Hematopoietic multipotent progenitor cell (in vitro differentiated cells): Measurements from ENCODE around the gene AMBP. TPM values are rescaled to one million over a fixed set of nuclear protein-coding genes. Genes with fewer than 3 reads are reported as not detected.
"Not testable (repeated sequence)": the region's sequence is repeated elsewhere in the genome, so short reads cannot be mapped to it uniquely, and the experiment has no call there.

Experiments
- DNase-seq, 3 donors: peaks; one replicate each; pipeline ENCODE4 v3.0.0-alpha.2; 2011 to 2015; ENCODE audit warnings: low read depth in 2 of 3, low spot score in 2 of 3
- total RNA-seq: library from RNA; depleted of rRNA; stranded (reverse); fragments of >200 nt; gene quantifications from one replicate; pipeline ENCODE4 v1.2.3, GENCODE V29; 2012

The AMBP gene
- total RNA-seq, 1 donor, result not detected

DNA sequence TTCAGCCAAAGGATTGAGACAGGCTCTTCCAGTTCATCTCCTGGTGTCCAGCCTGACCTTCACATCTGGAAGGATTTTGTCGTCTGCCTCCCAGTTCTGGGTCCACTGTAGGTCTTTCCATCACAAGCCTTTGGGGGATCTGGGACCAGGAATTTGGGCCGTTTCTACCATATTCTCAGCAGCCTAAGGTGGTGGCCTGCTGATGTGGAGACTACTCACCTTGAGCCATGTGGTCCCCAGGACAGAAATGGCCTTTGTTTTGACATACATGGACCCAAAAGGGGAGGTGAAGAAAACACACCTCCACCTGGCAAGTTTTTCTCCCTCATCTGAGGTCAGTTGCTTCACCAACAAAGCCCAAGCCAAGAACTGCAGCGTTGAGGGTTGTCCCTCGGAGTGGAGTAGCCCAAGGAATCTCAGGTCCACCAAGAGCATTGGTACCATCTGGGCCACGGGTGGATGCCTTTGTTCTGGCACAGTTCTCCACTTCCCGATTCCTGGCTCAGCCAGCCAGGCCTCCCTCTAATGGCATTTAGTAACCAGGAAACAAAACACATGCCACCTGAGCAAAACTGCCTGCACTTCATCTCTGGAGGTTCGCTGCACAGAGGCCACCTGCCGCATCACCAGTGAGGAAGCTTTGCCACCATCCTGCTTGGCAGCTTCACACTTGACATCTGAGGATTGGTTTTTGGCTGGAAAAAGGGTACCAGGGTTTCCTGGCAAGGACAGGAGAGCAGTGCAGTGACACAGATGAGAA, 24.7 kb downstream of the AMBP start:
- no peak for DNase-seq

DNA sequence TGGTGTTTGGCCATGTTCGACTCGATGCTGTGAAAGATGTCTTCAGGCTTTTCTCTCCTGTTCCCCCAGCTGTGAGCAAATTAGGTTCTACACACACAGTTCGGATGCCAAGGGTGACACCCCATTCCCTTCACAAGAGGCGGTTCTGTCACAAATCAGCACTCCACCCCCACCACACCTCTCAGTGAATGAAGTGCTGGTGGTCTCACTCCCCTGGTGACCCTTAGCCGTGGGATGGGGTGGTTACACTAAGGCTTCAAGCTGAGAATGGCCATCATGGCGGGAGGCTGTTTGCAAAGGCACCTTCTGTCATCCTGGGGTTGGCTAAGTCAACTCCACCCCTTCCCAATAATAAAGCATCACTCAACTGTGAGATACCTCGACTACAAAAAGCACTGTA, 26.4 kb downstream of the AMBP start:
- DNase-seq, result no peak

DNA sequence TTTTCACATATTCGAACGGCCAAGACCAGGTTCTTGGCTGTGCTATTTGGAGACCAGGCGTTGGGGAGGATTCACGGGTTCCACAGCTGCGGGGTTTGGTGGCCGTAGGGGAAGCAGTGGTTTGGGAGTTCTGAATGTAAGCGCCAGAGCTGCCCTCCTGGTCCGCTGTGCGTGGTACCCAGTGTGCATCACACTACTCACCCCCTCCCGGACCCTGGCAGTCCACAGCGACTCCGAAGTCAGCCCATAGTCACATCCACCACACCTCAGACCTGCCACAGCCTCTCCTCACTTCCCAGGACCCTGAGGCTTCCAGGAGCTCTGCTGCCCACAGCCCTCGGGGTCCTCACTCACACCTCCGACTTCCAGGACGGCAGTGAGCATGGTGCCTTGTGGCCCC, 26.8 kb downstream of the AMBP start:
- no peak for DNase-seq

DNA sequence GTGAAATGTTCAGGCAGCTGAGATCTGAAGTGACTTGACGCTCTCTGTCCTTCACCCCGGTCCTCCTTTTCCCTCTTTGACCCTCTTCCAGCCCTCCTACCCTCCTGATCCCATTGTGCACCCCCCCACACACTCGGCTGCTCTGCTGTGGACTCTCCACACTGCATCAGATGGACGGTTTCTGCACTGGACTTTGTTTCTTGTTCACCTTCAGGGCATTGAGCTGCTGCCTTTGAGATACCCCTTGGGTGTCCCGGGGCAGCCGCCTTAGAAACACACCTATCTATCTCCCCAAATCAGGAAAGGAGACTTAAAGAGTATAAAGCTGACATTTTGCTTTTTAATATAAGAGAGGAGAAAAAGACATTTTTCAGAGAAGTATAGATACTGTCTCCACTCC, 27.5 kb downstream of the AMBP start:
- DNase-seq, result no peak

DNA sequence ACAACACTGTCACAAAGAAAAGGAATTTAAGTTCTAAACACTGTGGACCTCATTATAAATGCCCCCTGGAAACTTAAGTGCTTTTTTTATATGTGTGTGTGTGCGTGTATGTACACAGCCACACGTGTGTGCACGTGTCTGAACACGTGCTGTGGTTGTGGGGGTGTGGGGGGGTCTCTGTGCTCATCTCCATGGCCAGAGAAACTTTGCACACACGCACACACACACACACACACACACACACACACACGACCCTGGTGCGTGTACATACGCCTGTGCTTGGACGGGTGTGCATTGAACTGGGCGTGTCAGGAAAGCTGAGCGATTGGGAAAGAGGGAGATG, 27.9 kb downstream of the AMBP start:
- DNase-seq, result no peak

DNA sequence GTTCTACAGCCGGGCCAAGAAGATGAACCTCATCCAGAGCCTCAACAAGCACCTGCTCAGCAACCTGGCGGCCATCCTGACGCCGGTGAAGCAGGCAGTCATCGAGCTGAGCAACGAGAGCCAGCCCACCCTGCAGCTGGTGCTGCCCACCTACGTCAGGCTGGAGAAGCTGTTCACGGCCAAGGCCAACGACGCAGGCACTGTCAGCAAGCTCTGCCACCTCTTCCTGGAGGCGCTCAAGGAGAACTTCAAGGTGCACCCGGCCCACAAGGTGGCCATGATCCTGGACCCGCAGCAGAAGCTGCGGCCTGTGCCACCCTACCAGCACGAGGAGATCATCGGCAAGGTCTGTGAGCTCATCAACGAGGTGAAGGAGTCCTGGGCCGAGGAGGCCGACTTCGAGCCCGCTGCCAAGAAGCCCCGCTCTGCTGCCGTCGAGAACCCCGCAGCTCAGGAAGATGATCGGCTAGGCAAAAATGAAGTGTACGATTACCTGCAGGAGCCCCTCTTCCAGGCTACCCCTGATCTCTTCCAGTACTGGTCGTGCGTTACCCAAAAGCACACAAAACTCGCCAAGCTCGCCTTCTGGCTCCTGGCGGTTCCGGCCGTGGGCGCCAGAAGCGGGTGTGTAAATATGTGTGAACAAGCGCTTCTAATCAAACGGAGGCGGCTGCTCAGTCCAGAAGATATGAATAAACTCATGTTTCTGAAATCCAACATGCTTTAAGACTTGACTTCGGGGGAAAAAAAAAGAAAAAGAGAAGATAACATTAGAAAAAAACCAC, 28.5 kb downstream of the AMBP start:
- no peak for DNase-seq

DNA sequence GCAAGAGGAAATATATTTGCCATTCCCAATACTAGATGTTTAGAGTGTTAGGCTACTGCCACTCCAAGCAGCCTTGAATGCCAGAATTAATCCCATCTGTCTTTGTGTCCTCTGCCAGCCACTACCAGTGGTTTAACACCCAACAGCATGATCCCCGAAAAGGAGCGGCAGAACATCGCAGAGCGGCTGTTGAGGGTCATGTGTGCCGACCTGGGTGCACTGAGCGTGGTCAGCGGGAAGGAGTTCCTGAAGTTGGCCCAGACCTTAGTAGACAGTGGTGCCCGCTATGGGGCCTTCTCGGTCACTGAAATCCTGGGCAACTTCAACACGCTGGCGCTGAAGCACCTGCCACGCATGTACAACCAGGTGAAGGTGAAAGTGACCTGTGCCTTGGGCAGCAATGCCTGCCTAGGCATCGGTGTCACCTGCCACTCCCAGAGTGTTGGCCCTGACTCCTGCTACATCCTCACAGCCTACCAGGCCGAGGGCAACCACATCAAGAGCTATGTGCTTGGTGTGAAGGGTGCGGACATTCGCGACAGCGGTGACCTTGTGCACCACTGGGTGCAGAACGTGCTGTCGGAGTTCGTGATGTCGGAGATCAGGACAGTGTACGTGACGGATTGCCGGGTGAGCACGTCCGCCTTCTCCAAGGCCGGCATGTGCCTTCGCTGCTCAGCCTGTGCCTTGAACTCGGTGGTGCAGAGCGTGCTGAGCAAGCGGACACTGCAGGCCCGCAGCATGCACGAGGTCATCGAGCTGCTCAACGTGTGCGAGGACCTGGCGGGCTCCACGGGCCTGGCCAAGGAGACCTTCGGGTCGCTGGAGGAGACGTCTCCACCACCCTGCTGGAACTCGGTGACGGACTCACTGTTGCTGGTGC, 29.3 kb downstream of the AMBP start:
- no peak for DNase-seq

DNA sequence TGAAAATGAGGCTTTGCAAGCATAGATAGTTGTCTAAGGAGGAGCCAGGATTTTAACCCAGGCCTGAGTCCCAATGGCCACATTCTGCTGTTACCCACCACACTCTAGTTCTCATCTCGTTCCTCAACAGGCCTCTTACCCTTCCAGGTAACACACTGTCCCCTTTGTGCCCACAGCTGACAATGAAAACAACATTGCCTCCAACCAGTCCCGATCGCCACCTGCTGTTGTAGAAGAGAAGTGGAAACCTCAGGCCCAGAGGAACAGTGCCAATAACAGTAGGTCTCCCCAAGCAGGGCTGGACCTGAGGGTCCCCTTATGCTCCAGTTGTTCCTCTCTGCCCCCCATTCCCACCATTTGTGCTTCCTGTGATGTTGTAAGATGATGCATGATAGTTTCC, 30.4 kb downstream of the AMBP start:
- peak in 1 of 3 donors; percentile 12 for DNase-seq

DNA sequence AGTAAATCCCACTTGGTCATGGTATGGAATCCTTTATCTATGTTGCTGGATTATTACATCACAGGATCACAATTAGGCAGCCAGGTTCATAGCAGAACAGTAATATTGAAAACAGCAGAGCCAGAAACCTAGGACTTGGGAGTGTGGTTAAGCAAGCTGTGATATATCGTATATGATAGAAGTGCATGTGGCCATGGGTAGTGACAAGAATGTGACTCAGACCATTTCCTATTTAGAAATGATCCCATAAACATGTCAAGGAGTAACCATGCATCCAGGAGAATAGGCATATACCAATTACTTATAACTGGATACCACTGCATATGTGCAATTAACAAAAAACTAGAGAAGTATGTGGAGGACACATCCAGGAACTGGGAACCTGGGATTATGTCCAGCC, 31.2 kb downstream of the AMBP start:
- no peak for DNase-seq

DNA sequence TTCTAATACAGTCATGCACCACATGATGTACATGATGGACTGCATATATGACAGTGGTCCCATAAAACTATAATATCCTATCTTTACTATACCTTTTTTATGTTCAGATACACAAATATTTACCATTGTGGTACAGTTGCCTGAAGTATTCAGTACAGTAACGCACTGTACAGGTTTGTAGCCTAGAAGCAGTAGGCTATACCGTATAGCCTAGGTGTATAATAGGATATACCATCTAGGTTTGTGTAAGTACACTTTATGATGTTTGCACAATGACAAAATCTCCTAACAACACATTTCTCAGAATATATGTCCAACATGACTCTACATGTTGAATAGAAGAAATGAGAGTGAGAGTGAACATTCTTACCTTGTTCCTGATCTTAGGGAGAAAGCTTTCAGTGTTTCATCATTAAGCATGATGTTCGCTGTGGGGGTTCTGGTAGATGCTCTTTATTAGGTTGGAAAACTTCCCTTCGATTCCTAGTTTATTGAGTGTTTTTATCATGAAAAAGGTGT, 31.8 kb downstream of the AMBP start:
- DNase-seq, result no peak

DNA sequence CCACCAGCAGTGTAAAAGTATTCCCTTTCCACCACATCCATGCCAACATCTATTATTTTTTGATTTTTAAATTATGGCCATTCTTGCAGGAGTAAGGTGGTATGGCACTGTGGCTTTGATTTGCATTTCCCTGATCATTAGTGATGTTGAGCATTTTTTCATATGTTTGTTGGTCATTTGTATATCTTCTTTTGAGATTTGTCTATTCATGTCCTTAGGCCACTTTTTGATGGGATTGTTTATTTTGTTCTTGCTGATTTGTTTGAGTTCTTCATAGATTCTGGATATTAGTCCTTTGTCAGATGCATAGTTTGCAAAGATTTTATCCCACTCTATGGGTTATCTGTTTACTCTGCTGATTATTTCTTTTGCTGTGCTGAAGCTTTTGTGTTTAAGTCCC, 34.4 kb downstream of the AMBP start:
- DNase-seq, result not testable (repeated sequence)

DNA sequence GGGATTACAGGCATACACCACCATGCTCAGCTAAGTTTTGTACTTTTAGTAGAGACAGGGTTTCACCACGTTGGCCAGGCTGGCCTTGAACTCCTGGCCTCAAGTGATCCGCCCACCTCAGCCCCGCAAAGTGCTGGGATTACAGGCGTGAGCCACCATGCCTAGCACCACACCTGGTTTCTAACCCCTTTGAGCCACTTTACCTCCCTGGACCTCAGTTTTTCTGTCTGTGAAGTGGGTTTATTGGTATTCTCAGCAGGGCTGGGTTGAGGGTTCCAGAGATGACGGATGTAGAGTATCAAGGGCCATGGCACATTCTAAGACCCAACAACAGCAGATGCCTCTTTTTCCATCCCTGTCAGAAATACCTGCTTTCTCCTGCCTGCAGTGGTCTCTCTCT, 38.6 kb downstream of the AMBP start:
- no peak for DNase-seq

DNA sequence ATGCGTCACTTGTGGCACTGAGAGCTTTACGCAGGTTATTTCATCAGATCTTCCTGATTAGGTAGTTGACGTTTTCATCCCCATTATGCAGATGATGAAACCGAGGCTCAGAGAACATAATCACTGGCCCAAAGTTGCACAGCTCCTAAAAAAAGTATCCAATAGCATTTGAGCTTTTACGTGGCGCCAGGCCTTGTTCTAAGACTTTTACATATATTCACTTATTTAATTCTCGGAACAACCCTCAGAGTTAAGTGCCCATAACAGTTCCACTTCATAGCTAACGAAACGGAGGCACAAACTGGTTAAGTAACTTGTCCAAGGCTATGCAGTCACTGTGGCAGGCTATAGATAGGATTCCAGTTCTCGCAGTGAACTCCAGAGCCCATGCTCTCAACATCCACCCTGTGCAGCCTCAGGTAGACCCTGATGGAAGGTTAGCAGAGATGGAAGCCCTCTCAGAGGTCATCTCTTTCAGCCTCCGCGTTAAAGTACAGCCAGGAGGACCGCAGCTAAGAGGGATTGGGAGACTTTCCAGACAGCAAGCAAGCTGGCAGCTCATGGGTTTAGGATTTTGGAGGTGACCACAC, 39.3 kb downstream of the AMBP start:
- no peak for DNase-seq

DNA sequence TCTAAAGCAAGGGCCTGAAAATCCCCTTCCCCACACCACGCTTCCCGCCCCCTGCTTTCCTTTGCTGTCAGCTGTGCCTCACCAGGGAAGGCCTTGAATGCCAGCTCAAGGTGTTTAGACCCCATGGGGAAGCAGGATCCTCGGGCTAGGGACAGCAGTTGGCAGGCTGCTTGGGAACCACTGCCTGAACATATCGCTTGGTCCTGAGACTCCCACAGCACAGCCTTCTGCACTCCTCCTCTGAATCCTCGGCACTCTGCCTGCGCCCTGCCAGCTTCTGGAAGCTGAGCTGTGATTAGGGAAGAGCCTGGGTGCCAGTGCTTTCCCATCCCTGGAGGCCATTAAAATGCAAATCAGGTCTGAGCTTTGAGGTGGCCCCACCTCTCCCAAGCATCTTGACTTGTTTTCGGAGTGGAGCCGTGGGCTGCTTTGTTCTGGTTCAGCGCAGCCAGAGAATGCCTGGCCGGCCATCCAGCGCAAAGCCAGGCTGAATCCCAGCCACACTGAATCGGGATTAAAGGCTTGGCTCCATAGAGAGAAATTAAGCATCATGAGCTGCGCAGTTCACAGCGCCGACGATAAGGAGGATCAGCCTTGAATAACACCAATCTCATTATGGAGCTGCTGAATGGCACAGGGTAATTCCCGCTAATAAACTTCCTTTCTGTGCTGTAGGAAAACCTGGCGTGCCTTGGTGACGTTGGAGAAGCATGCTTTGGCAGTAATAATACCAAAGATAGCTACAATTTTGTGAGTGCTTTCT, 40.0 kb downstream of the AMBP start:
- no peak for DNase-seq

DNA sequence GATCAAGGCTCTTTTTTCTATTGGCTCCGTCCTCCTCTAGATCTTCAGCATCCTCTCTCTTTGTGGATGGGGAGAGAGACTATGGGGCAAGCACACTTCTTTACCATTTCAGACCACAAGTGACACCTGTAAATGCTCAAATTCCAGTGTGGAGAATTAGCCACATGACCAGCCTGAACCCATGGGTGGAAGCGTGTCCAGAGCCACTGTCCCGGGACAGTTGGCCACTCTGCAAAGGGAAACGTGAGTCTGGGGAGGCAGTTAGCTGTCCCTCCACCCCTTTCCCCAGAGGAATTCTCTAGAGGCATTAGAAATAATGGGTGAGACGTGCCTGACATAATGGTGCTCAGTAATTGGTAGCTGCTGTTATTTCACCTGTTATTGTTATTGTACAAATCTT, 40.9 kb downstream of the AMBP start:
- no peak for DNase-seq

DNA sequence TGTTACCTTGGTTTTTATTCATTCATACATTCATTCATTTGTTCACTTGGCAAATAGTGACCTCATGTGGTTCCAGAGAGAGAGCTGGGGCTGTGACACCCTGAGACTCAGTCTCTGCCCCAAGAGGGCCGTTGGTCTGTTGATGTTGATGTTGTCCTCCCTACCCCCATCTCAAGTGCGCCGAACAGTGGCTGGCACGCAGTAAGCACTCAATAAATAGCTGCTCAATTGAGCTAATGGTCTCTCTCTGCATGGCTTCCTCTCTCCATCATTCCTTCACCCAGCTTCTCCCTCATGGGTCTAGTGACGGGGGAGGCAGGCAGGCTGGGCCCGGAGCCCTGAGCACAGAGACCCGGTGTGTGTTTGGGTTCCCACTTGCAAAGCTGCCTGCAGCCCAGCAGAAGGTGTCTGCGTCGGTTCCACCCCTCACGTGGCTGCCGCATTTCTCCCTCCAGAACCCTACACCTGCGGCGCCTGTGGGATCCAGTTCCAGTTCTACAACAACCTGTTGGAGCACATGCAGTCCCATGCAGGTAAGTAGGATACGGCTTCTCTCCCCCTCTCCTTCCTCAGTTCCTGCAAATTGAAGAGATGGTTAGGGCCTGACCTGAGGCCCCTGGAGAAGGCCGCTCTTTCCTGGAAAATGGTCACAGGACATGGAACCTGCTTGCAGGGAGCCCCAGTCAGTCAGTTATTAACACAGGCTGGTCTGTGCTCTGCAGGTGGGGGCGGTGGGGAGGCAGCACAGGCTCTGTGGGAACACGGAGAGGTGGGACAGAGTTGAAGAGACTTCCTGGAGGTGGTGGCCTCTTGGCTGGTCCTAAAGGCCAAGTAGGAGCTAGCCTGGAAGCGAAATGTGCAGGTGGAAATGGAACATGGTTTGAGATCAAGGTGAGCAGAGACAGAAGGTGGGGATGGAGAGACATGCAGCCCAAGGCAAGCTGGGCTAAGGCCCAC, 42.0 kb downstream of the AMBP start:
- DNase-seq, result no peak

DNA sequence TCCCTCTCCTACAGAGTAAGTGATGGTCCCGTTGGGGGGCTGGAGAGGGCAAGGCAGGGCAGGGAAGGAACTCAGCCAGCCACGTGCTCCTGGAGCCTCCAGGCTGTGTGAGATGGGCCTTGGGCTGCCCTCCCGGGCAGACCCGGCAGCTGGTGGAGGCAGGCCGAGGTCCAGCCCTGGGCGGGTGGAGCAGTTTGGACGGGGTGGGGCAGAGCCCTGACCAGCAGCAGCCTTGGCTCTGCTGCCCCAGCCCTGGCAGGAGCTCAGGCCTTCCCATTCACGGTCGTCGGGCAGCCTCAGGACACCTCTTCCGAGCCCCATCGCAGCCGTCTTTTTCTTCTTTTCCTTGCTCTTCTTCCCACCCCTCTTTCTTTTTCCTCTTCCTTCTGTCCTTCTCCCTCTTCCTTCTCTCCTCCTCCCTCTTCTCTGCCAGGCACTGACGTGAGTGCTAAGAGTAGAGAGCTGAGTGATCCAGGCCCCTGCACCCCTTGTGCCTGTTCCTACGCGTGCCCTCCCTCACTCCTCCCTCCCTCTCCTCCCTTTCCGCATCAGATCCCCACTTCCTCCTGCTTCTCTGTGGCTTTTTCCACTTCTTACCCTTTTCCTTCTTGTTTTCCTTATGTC, 42.8 kb downstream of the AMBP start:
- DNase-seq, result no peak

DNA sequence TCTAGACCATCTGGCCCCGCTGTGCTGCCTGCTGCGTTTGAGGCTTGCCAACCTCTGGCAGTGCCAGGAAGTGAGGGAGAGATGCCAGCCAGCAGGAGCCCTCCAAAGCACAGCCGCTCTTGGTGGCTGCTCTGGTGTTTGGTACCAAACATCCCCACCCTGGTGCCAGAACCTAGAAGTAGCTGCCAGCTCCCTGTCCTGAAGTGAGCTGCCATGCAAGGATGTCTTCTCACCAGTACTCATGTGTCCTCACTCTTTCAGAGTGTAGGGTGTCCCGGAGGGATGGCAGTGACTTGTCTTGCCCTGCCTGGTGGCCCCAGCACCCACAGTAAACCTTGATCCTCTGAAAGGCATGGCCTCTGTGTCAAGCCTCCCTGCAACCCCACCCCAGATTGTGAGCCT, 43.4 kb downstream of the AMBP start:
- DNase-seq, result no peak

DNA sequence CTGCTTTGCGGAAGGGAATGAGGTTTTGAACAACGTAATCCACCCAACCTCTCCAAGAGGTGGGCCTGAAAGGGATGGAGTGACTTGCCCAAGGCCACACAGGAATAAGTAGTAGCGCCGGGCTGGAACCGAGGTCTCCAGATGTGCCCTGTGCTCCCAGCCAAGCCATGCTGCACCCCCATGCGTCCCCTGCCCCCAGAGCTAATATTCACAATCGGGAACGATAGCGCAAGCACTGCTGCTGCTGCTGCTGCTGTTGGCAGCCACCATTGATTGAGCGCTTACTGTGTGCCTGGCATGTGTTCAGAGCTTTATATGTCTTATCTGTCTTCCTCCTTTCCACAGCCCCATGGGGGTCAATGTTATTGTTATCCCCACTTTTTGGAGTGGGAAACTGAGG, 43.9 kb downstream of the AMBP start:
- DNase-seq, result no peak
